GM23248 (cell line): ENCODE results near the gene CPLX1. TPM values are rescaled to one million over a fixed set of nuclear protein-coding genes. Genes with fewer than 3 reads are reported as not detected.
"Not testable (repeated sequence)": the region's sequence is repeated elsewhere in the genome, so short reads cannot be mapped to it uniquely, and the experiment has no call there.

Experiments
- DNase-seq: peaks from one replicate; pipeline ENCODE4 v3.0.0-alpha.2; 2015
- H2AFZ ChIP-seq: fragments of 200-600 bp; sonication (generic); 2 replicates; pipeline ENCODE4 v1.6.1; 2016; ENCODE audit warnings: antibody characterized with exemption
- H3F3A ChIP-seq: fragments of 200-600 bp; sonication (generic); 2 replicates; pipeline ENCODE4 v1.6.1; 2016; ENCODE audit warnings: mild to moderate bottlenecking, antibody characterized with exemption, mixed run types; ENCODE audit not compliant: insufficient read depth
- H3K27ac ChIP-seq: fragments of 200-600 bp; sonication (generic); 2 replicates; pipeline ENCODE4 v1.5.1; 2016; ENCODE audit warnings: mild to moderate bottlenecking
- H3K27me3 ChIP-seq: fragments of 200-600 bp; sonication (generic); replicated peaks from 2 replicates; pipeline ENCODE4 v1.6.1; 2016; ENCODE audit warnings: mild to moderate bottlenecking; ENCODE audit not compliant: insufficient read depth
- H3K36me3 ChIP-seq: fragments of 200-600 bp; sonication (generic); 2 replicates; pipeline ENCODE4 v1.6.1; 2016; ENCODE audit warnings: low read depth, mild to moderate bottlenecking
- H3K4me1 ChIP-seq: fragments of 200-600 bp; sonication (generic); 2 replicates; pipeline ENCODE4 v1.6.1; 2016; ENCODE audit warnings: mild to moderate bottlenecking; ENCODE audit not compliant: insufficient read depth
- H3K4me2 ChIP-seq: fragments of 200-600 bp; sonication (generic); one replicate; pipeline ENCODE4 v1.6.1; 2016; ENCODE audit warnings: mild to moderate bottlenecking; ENCODE audit not compliant: unreplicated experiment
- H3K4me3 ChIP-seq: fragments of 200-600 bp; sonication (generic); 2 replicates; pipeline ENCODE4 v1.5.1; 2016; ENCODE audit warnings: mild to moderate bottlenecking
- H3K79me2 ChIP-seq: fragments of 200-600 bp; sonication (generic); 2 replicates; pipeline ENCODE4 v1.6.1; 2016; ENCODE audit warnings: mild to moderate bottlenecking; ENCODE audit not compliant: insufficient read depth
- H3K9ac ChIP-seq: fragments of 200-600 bp; sonication (generic); 2 replicates; pipeline ENCODE4 v1.6.1; 2016; ENCODE audit warnings: mild to moderate bottlenecking
- H3K9me2 ChIP-seq: fragments of 200-600 bp; sonication (generic); 2 replicates; pipeline ENCODE4 v1.6.1; 2016; ENCODE audit warnings: mixed run types, mild to moderate bottlenecking, moderate library complexity; ENCODE audit not compliant: insufficient read depth
- H3K9me3 ChIP-seq: fragments of 200-600 bp; sonication (generic); one replicate; pipeline ENCODE4 v1.6.1; 2017; ENCODE audit warnings: low read depth
- H4K20me1 ChIP-seq: fragments of 200-600 bp; sonication (generic); 2 replicates; pipeline ENCODE4 v1.6.0; 2016; ENCODE audit not compliant: insufficient read depth
- EZH2 ChIP-seq: fragments of 200-600 bp; sonication (generic); IDR thresholded peaks from 2 replicates; pipeline ENCODE4 v1.6.1; 2018; ENCODE audit warnings: antibody characterized with exemption, mild to moderate bottlenecking; ENCODE audit not compliant: insufficient read depth, poor library complexity, severe bottlenecking
- EZH2phosphoT487 ChIP-seq: fragments of 200-600 bp; sonication (generic); IDR thresholded peaks from 2 replicates; pipeline ENCODE4 v1.6.1; 2018; ENCODE audit warnings: antibody characterized with exemption, moderate library complexity, mild to moderate bottlenecking, low read depth; ENCODE audit not compliant: insufficient read depth
- WGBS, 2 experiments: methylation state at CpG; one replicate each; pipeline ENCODE4 v1.1.6; 2015 to 2017; ENCODE audit warnings: low lambda C conversion rate in 2 of 2, low coverage in 1 of 2; ENCODE audit errors: missing lambda C conversion rate in 2 of 2; 5-methylcytosine and 5-hydroxymethylcytosine counted together
- in situ Hi-C: fragments of 300-500 bp; cut with MboI; formaldehyde crosslinking; loops from 2 replicates; pipeline ENCODE4 v1.15.0; 2020
- polyA plus RNA-seq: library from polyadenylated mRNA; unstranded; fragments of >200 nt; fragmentation: Nextera tagmentation; extraction: Ambion mirVana; gene quantifications from 2 replicates; pipeline ENCODE4 v1.2.1, GENCODE V29; 2016
- total RNA-seq: library from RNA; depleted of rRNA; stranded (reverse); fragments of >200 nt; shearing (Covaris generic); gene quantifications from 2 replicates; pipeline ENCODE4 v1.2.3, GENCODE V29; 2014

CPLX1 gene
- total and polyA plus RNA-seq, 2 experiments from 2014 or later, result not detected

DNA sequence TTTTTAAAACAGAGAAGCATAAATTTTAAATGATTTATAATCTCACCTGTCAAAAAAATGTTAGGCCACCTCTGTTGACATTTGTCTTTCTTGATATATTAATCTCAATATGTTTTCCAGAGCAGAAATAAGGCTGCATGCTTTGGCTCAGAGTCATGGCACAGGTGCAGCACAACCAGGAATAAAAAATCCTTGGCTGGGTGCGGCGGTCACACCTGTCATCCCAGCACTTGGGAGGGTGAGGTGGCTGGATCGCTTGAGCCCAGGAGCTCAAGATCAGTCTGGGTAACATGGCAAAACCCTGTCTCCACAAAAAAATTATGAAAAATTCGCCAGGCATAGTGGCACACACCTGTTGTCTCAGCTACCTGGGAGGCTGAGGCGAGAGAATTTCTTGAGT is 18.1 kb downstream of the CPLX1 start:
- Histone ChIP-seq H3K27ac (no peak overlapping the region), H3K9me3 (no peaks in the 10 kb centered on the region), H3K4me3 (no peak overlapping the region), H4K20me1 (no peaks in the 10 kb centered on the region), H3F3A (no peaks in the 10 kb centered on the region), H3K4me2 (no peak overlapping the region), H3K79me2 (no peaks in the 10 kb centered on the region), H3K9me2 (no peaks in the 10 kb centered on the region), H3K27me3 (peaks cover 30% of the 10 kb centered on the region; the same call in 1 of the 2 replicates), H3K4me1 (no peaks in the 10 kb centered on the region), H2AFZ (no peak overlapping the region), H3K9ac (no peak overlapping the region), H3K36me3 (no peaks in the 10 kb centered on the region)
- no peak for DNase-seq
- TF ChIP-seq EZH2 (no peak), EZH2phosphoT487 (no peak)
- WGBS, 2 experiments, result 70 to 71% methylated on average over 5 of the region's 5 CpGs
- in situ Hi-C loops, result no loop called here

DNA sequence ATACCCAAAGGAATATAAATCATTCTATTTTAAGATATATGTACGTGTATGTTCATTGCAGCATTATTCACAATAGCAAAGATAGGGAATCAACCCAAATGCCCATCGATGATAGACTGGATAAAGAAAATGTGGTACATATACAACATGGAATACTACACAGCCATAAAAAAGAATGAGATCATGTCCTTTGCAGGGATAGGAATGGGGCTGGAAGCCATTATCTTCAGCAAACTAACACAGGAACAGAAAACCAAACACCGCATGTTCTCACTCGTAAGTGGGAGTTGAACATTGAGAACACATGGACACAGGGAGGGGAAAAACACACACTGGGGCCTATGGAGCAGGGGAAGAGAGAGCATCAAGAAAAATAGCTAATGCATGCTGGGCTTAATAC is 18.9 kb downstream of the CPLX1 start:
- H4K20me1 ChIP-seq, in situ Hi-C loops, H3K4me1 ChIP-seq, H3F3A ChIP-seq, H3K4me2 ChIP-seq, DNase-seq, H3K36me3 ChIP-seq, H3K79me2 ChIP-seq, H3K9me2 ChIP-seq, H2AFZ ChIP-seq, H3K9me3 ChIP-seq, H3K27ac ChIP-seq, H3K4me3 ChIP-seq, H3K9ac ChIP-seq: not testable (repeated sequence)
- 69% methylated on average over 4 of the region's 4 CpGs for whole genome bisulfite sequencing, 2 experiments
- H3K27me3 ChIP-seq, result peaks cover 27% of the 10 kb centered on the region

DNA sequence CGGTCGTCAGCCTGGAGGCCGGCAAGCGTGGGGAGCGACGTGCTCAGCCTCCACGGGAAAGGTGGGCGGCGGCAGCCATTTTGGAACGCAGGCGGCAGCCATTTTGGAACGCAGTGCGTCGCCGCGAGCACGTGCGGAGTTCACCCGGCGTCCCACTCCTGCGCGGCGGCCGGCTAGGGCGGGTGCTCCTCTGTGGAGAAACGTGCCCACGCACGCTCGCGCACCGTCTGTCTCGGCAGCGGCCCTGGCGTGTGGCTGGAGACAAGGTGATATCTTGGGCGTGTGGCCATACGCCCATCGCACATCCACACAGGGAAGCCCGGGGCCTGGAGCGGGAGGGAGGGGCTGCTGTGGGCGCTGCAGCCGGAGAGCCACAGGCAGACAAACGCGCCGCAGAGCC is 21.1 kb downstream of the CPLX1 start:
- H3K36me3 ChIP-seq, result no peaks in the 10 kb centered on the region
- in situ Hi-C loops, result no loop called here
- no peak overlapping the region for H3K4me3 ChIP-seq
- no peak for DNase-seq
- no peaks in the 10 kb centered on the region for H3K9me2 ChIP-seq
- no peaks in the 10 kb centered on the region for H3K79me2 ChIP-seq
- no peak overlapping the region for H3K9ac ChIP-seq
- no peaks in the 10 kb centered on the region for H3F3A ChIP-seq
- no peak overlapping the region for H3K4me2 ChIP-seq
- no peaks in the 10 kb centered on the region for H4K20me1 ChIP-seq
- WGBS, 2 experiments, result 76 to 79% methylated on average over 35 to 44 of the region's 44 CpGs
- H3K27me3 ChIP-seq, result peaks cover 20% of the 10 kb centered on the region; the same call in 1 of the 2 replicates
- TF ChIP-seq EZH2phosphoT487 (no peak), EZH2 (no peak)
- H3K27ac ChIP-seq, result no peak overlapping the region
- no peaks in the 10 kb centered on the region for H3K9me3 ChIP-seq
- no peaks in the 10 kb centered on the region for H3K4me1 ChIP-seq
- no peak overlapping the region for H2AFZ ChIP-seq

DNA sequence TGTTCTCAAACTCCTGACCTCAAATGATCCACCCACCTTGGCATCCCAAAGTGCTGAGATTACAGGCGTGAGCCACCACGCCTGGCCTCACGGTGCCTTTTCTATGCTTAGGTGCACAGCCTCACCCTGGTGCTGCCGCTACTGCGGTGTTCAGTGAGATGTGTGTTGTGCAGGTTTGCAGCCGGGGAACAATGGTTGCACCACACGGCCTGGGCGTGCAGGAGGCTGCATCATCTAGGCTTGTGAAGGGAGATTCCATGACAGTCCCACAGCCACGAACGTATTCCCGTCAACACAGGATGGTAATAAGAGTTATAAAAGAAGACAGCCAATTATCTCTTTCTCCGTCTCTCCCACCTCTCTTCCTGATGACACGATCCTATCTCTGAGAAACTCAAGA is 22.0 kb downstream of the CPLX1 start:
- no peaks in the 10 kb centered on the region for H4K20me1 ChIP-seq
- H3K9me2 ChIP-seq, result no peaks in the 10 kb centered on the region
- no peaks in the 10 kb centered on the region for H3K79me2 ChIP-seq
- H3K4me1 ChIP-seq, result no peaks in the 10 kb centered on the region
- H3K4me2 ChIP-seq, result no peak overlapping the region
- H3K9me3 ChIP-seq, result no peaks in the 10 kb centered on the region
- WGBS, 2 experiments, result 80 to 81% methylated on average over 13 of the region's 13 CpGs
- no peak overlapping the region for H2AFZ ChIP-seq
- TF ChIP-seq EZH2 (no peak), EZH2phosphoT487 (no peak)
- no peaks in the 10 kb centered on the region for H3F3A ChIP-seq
- in situ Hi-C loops, result no loop called here
- H3K27me3 ChIP-seq, result peaks cover 20% of the 10 kb centered on the region; the same call in 1 of the 2 replicates
- no peak for DNase-seq
- no peaks in the 10 kb centered on the region for H3K36me3 ChIP-seq
- H3K9ac ChIP-seq, result no peak overlapping the region
- H3K27ac ChIP-seq, result no peak overlapping the region
- H3K4me3 ChIP-seq, result no peak overlapping the region

DNA sequence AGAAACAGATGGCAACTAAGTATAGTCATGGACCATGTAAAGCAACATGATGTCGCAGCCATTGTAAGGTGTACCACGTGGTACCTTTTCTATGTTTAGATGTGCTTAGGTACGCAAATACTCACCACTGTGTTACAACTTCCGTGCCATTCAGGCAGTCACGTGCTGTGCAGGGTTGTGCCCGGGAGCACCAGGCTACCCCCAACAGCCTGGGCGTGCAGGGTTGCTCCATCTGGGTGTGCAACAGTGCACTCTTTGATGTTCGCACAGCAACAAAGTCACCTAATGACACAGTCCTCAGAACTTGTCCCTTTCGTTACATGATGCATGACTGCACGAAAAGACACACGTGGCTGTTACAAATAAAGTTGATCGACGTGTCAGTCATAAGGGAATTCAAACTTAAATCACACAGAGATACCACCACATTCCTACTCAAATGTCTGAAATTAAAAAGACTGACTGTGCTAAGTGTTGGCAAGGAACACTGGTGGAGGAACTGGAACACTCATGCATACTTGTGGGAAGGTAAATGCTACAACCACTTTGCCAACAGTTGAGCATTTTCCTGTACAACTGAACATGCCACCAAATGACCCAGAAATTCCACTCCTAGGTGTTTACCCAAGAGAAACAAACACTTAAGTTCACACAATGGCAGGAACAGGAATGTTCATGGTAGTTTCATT is 24.3 kb downstream of the CPLX1 start:
- DNase-seq, result no peak
- Histone ChIP-seq H3K27ac (no peak overlapping the region), H4K20me1 (no peaks in the 10 kb centered on the region), H3K9me3 (no peaks in the 10 kb centered on the region), H3K9me2 (no peaks in the 10 kb centered on the region), H3K36me3 (no peaks in the 10 kb centered on the region), H3F3A (no peaks in the 10 kb centered on the region), H3K4me3 (no peak overlapping the region), H3K4me2 (no peak overlapping the region), H3K27me3 (peaks cover 21% of the 10 kb centered on the region), H3K9ac (no peak overlapping the region), H3K79me2 (no peaks in the 10 kb centered on the region), H3K4me1 (no peaks in the 10 kb centered on the region), H2AFZ (no peak overlapping the region)
- TF ChIP-seq EZH2, result no peak
- TF ChIP-seq EZH2phosphoT487, result no peak
- in situ Hi-C loops, result no loop called here
- 72 to 78% methylated on average over 13 of the region's 13 CpGs for WGBS, 2 experiments
